ENCODE measurements around the gene MAGI2. TPM values are rescaled to one million over a fixed set of nuclear protein-coding genes. Genes with fewer than 3 reads are reported as not detected.

Gene MAGI2
- total RNA-seq = 10 to 100 TPM in 3 of 4 donors, 1 to 10 TPM in 1; 7.8 to 44.7 (median 21.1) TPM

GRCh38 chr7:79453558-79454360 lies at the start of gene MAGI2:
TSS of gene MAGI2 (minus strand) at chr7:79453667. CDS start at chr7:79453320, 347 bp downstream.
- Histone ChIP-seq H3K36me3 (no peaks in the 10 kb centered on the region), H3K27me3 (no peaks in the 10 kb centered on the region), H3K9me3 (no peaks in the 10 kb centered on the region), H3K4me1 (peaks cover 8 to 53% (median 17%) of the 10 kb centered on the region in 3 donors), H3K27ac (peak within 1 kb of the TSS; percentile 55 to 97 (median 96)), H3K4me3 (peak within 1 kb of the TSS; percentile 79 to 89)
- 0% methylated on average over 4 to 18 of the region's 67 CpGs for WGBS, 2 donors (ENCODE audit: low coverage in 1 of 2)
- TF ChIP-seq POLR2AphosphoS5 (IDR thresholded peaks at IDR 0.05) (peak; percentile 91), POLR2A (IDR thresholded peaks at IDR 0.05) (peak; percentile 81 to 90), EP300 (IDR thresholded peaks at IDR 0.05) (no peak)
- peak; percentile 90 for ATAC-seq

- 100% methylated on average over 1 of the region's 1 CpG for WGBS, 2 donors (ENCODE audit: low coverage in 1 of 2)
- ATAC-seq = no peak
- Histone ChIP-seq H3K9me3 (no peaks in the 10 kb centered on the region), H3K27me3 (no peaks in the 10 kb centered on the region), H3K36me3 (no peaks in the 10 kb centered on the region), H3K4me1 (peaks cover 0 to 23% (median 0%) of the 10 kb centered on the region in 3 donors), H3K4me3 (no peak overlapping the region), H3K27ac (no peak overlapping the region)
- TF ChIP-seq POLR2AphosphoS5 (IDR thresholded peaks at IDR 0.05) (no peak), EP300 (IDR thresholded peaks at IDR 0.05) (no peak), CTCF (IDR thresholded peaks at IDR 0.05) (no peak), POLR2A (IDR thresholded peaks at IDR 0.05) (no peak)
Observed at GRCh38 chr7:79502151-79502550, 48.7 kb upstream of the MAGI2 start.

- no peak for TF ChIP-seq CTCF (IDR thresholded peaks at IDR 0.05)
- no peak for TF ChIP-seq POLR2A (IDR thresholded peaks at IDR 0.05)
- no peak for TF ChIP-seq POLR2AphosphoS5 (IDR thresholded peaks at IDR 0.05)
- TF ChIP-seq EP300 (IDR thresholded peaks at IDR 0.05) = no peak
- Histone ChIP-seq H3K36me3 (no peaks in the 10 kb centered on the region), H3K27me3 (no peaks in the 10 kb centered on the region), H3K9me3 (no peaks in the 10 kb centered on the region), H3K27ac (no peak overlapping the region), H3K4me3 (no peak overlapping the region), H3K4me1 (peaks cover 0 to 15% (median 0%) of the 10 kb centered on the region in 3 donors)
- ATAC-seq = no peak
Observed at GRCh38 chr7:79500759-79501158, 47.3 kb upstream of the MAGI2 start.

GRCh38 chr7:79497728-79498127 lies 44.3 kb upstream of the MAGI2 start:
- H3K4me1 ChIP-seq = no peaks in the 10 kb centered on the region
- no peaks in the 10 kb centered on the region for H3K27me3 ChIP-seq
- 40 to 67% methylated on average over 1 to 3 of the region's 3 CpGs for WGBS, 2 donors (ENCODE audit: low coverage in 1 of 2)
- H3K4me3 ChIP-seq = no peak overlapping the region
- no peaks in the 10 kb centered on the region for H3K36me3 ChIP-seq
- no peak overlapping the region for H3K27ac ChIP-seq
- H3K9me3 ChIP-seq = no peaks in the 10 kb centered on the region
- no peak for ATAC-seq
- no peak for TF ChIP-seq EP300 (IDR thresholded peaks at IDR 0.05)
- no peak for TF ChIP-seq CTCF (IDR thresholded peaks at IDR 0.05)
- TF ChIP-seq POLR2AphosphoS5 (IDR thresholded peaks at IDR 0.05) = no peak
- TF ChIP-seq POLR2A (IDR thresholded peaks at IDR 0.05) = no peak

GRCh38 chr7:79495544-79496272 lies 42.2 kb upstream of the MAGI2 start:
- H3K9me3 ChIP-seq = no peaks in the 10 kb centered on the region
- whole genome bisulfite sequencing, 2 donors (ENCODE audit: low coverage in 1 of 2) = 48 to 65% methylated on average over 4 to 6 of the region's 6 CpGs
- H3K27ac ChIP-seq = no peak overlapping the region
- no peak for ATAC-seq
- H3K4me1 ChIP-seq = no peaks in the 10 kb centered on the region
- H3K4me3 ChIP-seq = no peak overlapping the region
- no peaks in the 10 kb centered on the region for H3K36me3 ChIP-seq
- no peak for TF ChIP-seq POLR2A (IDR thresholded peaks at IDR 0.05)
- no peak for TF ChIP-seq CTCF (IDR thresholded peaks at IDR 0.05)
- H3K27me3 ChIP-seq = no peaks in the 10 kb centered on the region
